ENCODE results near the gene FEM1C.

Gene FEM1C

GRCh38 chr5:115557667-115558387 lies 13.3 kb upstream of the FEM1C start:
- peak; percentile 43 for DNase-seq

GRCh38 chr5:115556276-115556675 lies 11.7 kb upstream of the FEM1C start:
- DNase-seq = no peak

GRCh38 chr5:115555084-115555633 lies 10.6 kb upstream of the FEM1C start:
- DNase-seq = no peak

- DNase-seq = no peak
Measured at GRCh38 chr5:115553082-115553481, 8.5 kb upstream of the FEM1C start.

- no peak for DNase-seq
Measured at GRCh38 chr5:115551415-115551814, 6.8 kb upstream of the FEM1C start.

GRCh38 chr5:115549154-115549553 lies 4.6 kb upstream of the FEM1C start:
- no peak for DNase-seq

GRCh38 chr5:115548683-115549082 lies 4.1 kb upstream of the FEM1C start:
- DNase-seq = no peak

GRCh38 chr5:115545351-115545882 lies 842 bp upstream of the FEM1C start:
- DNase-seq = no peak

- no peak for DNase-seq
Measured at GRCh38 chr5:115544043-115544435, 536 bp downstream of the FEM1C start.

GRCh38 chr5:115543365-115544042 lies 1.1 kb downstream of the FEM1C start:
- DNase-seq = no peak

- DNase-seq = no peak
Measured at GRCh38 chr5:115542651-115543364, 1.8 kb downstream of the FEM1C start.

- no peak for DNase-seq
Measured at GRCh38 chr5:115542086-115542485, 2.5 kb downstream of the FEM1C start.

- no peak for DNase-seq
Measured at GRCh38 chr5:115541611-115542010, 3.0 kb downstream of the FEM1C start.

GRCh38 chr5:115535479-115536035 lies 9.0 kb downstream of the FEM1C start:
- DNase-seq = no peak

- DNase-seq = no peak
Measured at GRCh38 chr5:115532517-115532916, 12.1 kb downstream of the FEM1C start.

GRCh38 chr5:115531787-115532367 lies 12.7 kb downstream of the FEM1C start:
- no peak for DNase-seq

GRCh38 chr5:115531380-115531779 lies 13.2 kb downstream of the FEM1C start:
- no peak for DNase-seq

- DNase-seq = no peak
Measured at GRCh38 chr5:115530426-115530825, 14.1 kb downstream of the FEM1C start.

- DNase-seq = no peak
Measured at GRCh38 chr5:115526604-115527003, 18.0 kb downstream of the FEM1C start.

GRCh38 chr5:115524199-115524847 lies 20.3 kb downstream of the FEM1C start:
- DNase-seq = no peak

- no peak for DNase-seq
Measured at GRCh38 chr5:115522832-115523403, 21.7 kb downstream of the FEM1C start.

GRCh38 chr5:115520191-115520590 lies 24.4 kb downstream of the FEM1C start:
- DNase-seq = no peak
